ENCODE measurements around the gene FILIP1L. TPM values are rescaled to one million over a fixed set of nuclear protein-coding genes. Genes with fewer than 3 reads are reported as not detected.

FILIP1L gene
- total RNA-seq, 1 experiment from 2014 or later, result 0.07 TPM

DNA sequence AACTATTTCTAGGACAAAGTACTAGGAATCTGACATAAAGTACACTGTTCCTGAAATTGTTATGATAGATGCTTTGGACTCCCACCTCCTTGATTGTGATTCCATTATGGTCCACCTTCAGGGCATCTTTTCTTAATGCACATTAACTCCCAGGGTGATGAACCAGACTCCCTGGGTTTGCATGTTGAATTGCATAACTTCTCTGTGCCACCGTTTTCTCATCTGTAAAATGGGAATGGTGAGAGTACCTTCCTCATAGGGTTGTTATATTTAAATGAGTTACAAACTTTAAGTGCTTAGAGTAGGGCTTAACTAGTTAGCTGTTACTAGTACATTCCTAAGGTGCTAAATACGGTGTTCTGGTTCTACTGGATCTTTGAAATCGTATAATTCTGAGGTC, 214.7 kb downstream of the FILIP1L start:
- WGBS (ENCODE audit: extremely low coverage, insufficient read length, low lambda C conversion rate), result no CpG with 5 or more reads among the region's 3 CpGs

More for the DNA sequence above, 214.7 kb downstream of the FILIP1L start:
- Histone ChIP-seq H3K56ac (ENCODE audit: insufficient read length, low read depth, low read length) (no peak overlapping the region), H3K4me2 (ENCODE audit: insufficient read depth, insufficient read length, low read length) (no peak overlapping the region), H3K14ac (ENCODE audit: insufficient read depth, low read length) (no peak overlapping the region), H3K23ac (ENCODE audit: insufficient read length, low read depth, low read length) (no peak overlapping the region), H4K20me1 (ENCODE audit: control insufficient read depth, insufficient read depth, insufficient read length) (no peaks in the 10 kb centered on the region), H3K23me2 (ENCODE audit: insufficient read length, low read depth, low read length, poor library complexity, severe bottlenecking) (no peaks in the 10 kb centered on the region), H3K9me3 (ENCODE audit: control insufficient read depth, low read depth, low read length) (no peaks in the 10 kb centered on the region), H4K8ac (replicated peaks; ENCODE audit: insufficient read length, low read depth, low read length) (no peak overlapping the region), H2BK120ac (ENCODE audit: low read depth, low read length, poor library complexity, severe bottlenecking) (no peak overlapping the region), H3K27ac (ENCODE audit: insufficient read length, low read depth, low read length) (no peak overlapping the region), H2AK5ac (ENCODE audit: insufficient read length, low read length) (no peak overlapping the region), H3T11ph (ENCODE audit: low read length) (no peak overlapping the region), H4K91ac (ENCODE audit: insufficient read length, low read depth, low read length) (no peak overlapping the region), H3K4ac (ENCODE audit: low read depth, low read length) (no peak overlapping the region), H2BK12ac (ENCODE audit: insufficient read length, low read depth, low read length) (no peak overlapping the region), H4K5ac (ENCODE audit: insufficient read length, low read depth, low read length) (no peak overlapping the region), H3K79me2 (ENCODE audit: insufficient read depth, low read length) (no peaks in the 10 kb centered on the region; the same call in 1 of the 2 replicates), H3K27me3 (ENCODE audit: insufficient read depth, low read length) (no peaks in the 10 kb centered on the region), H3K4me1 (ENCODE audit: insufficient read depth, low read length) (peaks cover 6% of the 10 kb centered on the region; the same call in 1 of the 2 replicates), H2BK20ac (ENCODE audit: low read depth, low read length, poor library complexity, severe bottlenecking) (no peak overlapping the region), H2BK15ac (ENCODE audit: low read depth, low read length) (no peak overlapping the region), H3K79me1 (ENCODE audit: insufficient read depth, low read depth, low read length, poor library complexity, severe bottlenecking) (no peaks in the 10 kb centered on the region), H2AFZ (ENCODE audit: low read length) (no peak overlapping the region), H3K9ac (ENCODE audit: extremely low read depth, insufficient read length, low read length) (no peak overlapping the region), H3K18ac (ENCODE audit: insufficient read length, low read depth, low read length) (no peak overlapping the region), H2BK5ac (ENCODE audit: insufficient read length, low read length) (no peak overlapping the region)
- Mint-ChIP-seq H3K36me3 (ENCODE audit: insufficient read depth in 1 of 3, low read depth in 3 of 3) (no peaks in the 10 kb centered on the region), H3K27ac (no peak overlapping the region), H3K9me3 (no peaks in the 10 kb centered on the region), H3K27me3 (ENCODE audit: low read depth) (no peaks in the 10 kb centered on the region), H3K4me1 (peaks cover 12 to 23% of the 10 kb centered on the region in 2 experiments), H3K4me3 (no peak overlapping the region)
- no peak for TF ChIP-seq CTCF (conservative IDR thresholded peaks at IDR 0.05)
- no peak for DNase-seq
